ENCODE measurements around the gene XPR1. TPM values are rescaled to one million over a fixed set of nuclear protein-coding genes. Genes with fewer than 3 reads are reported as not detected.
"Not testable (repeated sequence)": the region's sequence is repeated elsewhere in the genome, so short reads cannot be mapped to it uniquely, and the experiment has no call there.

XPR1 gene
- total and polyA plus RNA-seq, 2 experiments from 2014 or later, result 4.9 to 15.6 TPM

GRCh38 chr1:180680558-180681144 is 48.8 kb downstream of the XPR1 start:
- Histone ChIP-seq H3K4me1 (ENCODE audit: insufficient read depth) (no peaks in the 10 kb centered on the region), H3K4me2 (ENCODE audit: unreplicated experiment) (no peak overlapping the region), H3K27me3 (replicated peaks; ENCODE audit: insufficient read depth) (no peaks in the 10 kb centered on the region), H2AFZ (no peak overlapping the region), H3K4me3 (no peak overlapping the region), H3K36me3 (ENCODE audit: low read depth) (no peaks in the 10 kb centered on the region), H4K20me1 (ENCODE audit: insufficient read depth) (no peaks in the 10 kb centered on the region), H3K27ac (no peak overlapping the region), H3F3A (ENCODE audit: insufficient read depth) (no peaks in the 10 kb centered on the region), H3K9ac (no peak overlapping the region), H3K9me3 (ENCODE audit: low read depth) (no peaks in the 10 kb centered on the region), H3K9me2 (ENCODE audit: insufficient read depth) (no peaks in the 10 kb centered on the region), H3K79me2 (ENCODE audit: insufficient read depth) (no peaks in the 10 kb centered on the region)
- TF ChIP-seq EZH2 (IDR thresholded peaks at IDR 0.05; ENCODE audit: insufficient read depth, poor library complexity, severe bottlenecking) (no peak), EZH2phosphoT487 (IDR thresholded peaks at IDR 0.05; ENCODE audit: insufficient read depth, low read depth) (no peak)
- WGBS, 2 experiments (ENCODE audit: low coverage in 1 of 2, low lambda C conversion rate in 2 of 2, missing lambda C conversion rate in 2 of 2), result 81 to 84% methylated on average over 7 of the region's 7 CpGs
- in situ Hi-C loops (cut with MboI), result no loop called here
- no peak for DNase-seq

DNA sequence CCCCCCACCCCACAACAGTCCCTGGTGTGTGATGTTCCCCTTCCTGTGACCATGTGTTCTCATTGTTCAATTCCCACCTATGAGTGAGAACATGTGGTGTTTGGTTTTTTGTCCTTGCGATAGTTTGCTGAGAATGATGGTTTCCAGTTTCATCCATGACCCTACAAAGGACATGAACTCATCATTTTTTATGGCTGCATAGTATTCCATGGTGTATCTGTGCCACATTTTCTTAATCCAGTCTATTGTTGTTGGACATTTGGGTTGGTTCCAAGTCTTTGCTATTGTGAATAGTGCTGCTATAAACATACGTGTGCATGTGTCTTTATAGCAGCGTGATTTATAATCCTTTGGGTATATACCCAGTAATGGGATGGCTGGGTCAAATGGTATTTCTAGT is 51.3 kb downstream of the XPR1 start:
- H3F3A ChIP-seq (ENCODE audit: insufficient read depth); H3K9ac ChIP-seq; H3K9me3 ChIP-seq (ENCODE audit: low read depth); DNase-seq; H3K4me1 ChIP-seq (ENCODE audit: insufficient read depth); H3K27me3 ChIP-seq (replicated peaks; ENCODE audit: insufficient read depth); H3K4me3 ChIP-seq; H3K79me2 ChIP-seq (ENCODE audit: insufficient read depth); H3K36me3 ChIP-seq (ENCODE audit: low read depth); H3K27ac ChIP-seq; H2AFZ ChIP-seq; H3K4me2 ChIP-seq (ENCODE audit: unreplicated experiment); H4K20me1 ChIP-seq (ENCODE audit: insufficient read depth); in situ Hi-C loops (cut with MboI); H3K9me2 ChIP-seq (ENCODE audit: insufficient read depth): not testable (repeated sequence)
- WGBS, 2 experiments (ENCODE audit: low coverage in 1 of 2, low lambda C conversion rate in 2 of 2, missing lambda C conversion rate in 2 of 2), result 90% methylated on average over 3 of the region's 3 CpGs

DNA sequence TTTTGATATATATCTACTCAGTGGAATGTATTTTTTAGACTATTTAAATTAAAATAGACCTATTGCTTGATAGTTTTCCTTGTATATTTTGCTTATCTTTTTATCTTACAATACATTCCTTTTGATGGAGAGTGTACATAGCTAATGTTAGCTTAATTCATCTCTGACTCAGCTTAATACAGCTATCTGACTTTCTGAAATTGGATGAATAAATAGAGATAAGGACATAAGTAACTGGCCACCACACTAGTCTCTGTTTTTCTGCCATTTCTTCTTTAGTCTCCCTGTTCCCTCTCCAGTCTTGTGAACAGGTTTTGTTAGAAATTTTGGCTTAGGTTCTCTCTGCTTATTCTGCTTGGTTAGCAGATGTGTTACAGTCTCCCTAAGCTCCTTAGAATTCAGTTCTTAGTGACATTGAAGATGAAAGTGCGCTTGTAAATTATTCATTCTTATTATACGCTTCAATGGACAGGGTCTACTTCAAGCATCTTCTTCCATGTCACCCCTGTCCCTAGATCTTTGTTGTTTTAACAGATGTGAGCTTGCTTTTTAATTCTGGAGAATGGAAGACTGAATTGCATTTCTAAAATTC is 59.6 kb downstream of the XPR1 start:
- H3K27ac ChIP-seq, result no peak overlapping the region
- no peaks in the 10 kb centered on the region for H3K9me3 ChIP-seq (ENCODE audit: low read depth)
- in situ Hi-C loops (cut with MboI), result no loop called here
- no peaks in the 10 kb centered on the region for H3K36me3 ChIP-seq (ENCODE audit: low read depth)
- H3K4me3 ChIP-seq, result no peak overlapping the region
- H3K4me2 ChIP-seq (ENCODE audit: unreplicated experiment), result no peak overlapping the region
- H3K9me2 ChIP-seq (ENCODE audit: insufficient read depth), result no peaks in the 10 kb centered on the region
- H4K20me1 ChIP-seq (ENCODE audit: insufficient read depth), result no peaks in the 10 kb centered on the region
- H3K9ac ChIP-seq, result no peak overlapping the region
- no peak for TF ChIP-seq EZH2 (IDR thresholded peaks at IDR 0.05; ENCODE audit: insufficient read depth, poor library complexity, severe bottlenecking)
- TF ChIP-seq EZH2phosphoT487 (IDR thresholded peaks at IDR 0.05; ENCODE audit: insufficient read depth, low read depth), result no peak
- DNase-seq, result peak; percentile 2
- H3K79me2 ChIP-seq (ENCODE audit: insufficient read depth), result peaks cover 2% of the 10 kb centered on the region
- H3K27me3 ChIP-seq (replicated peaks; ENCODE audit: insufficient read depth), result no peaks in the 10 kb centered on the region
- 80 to 82% methylated on average over 2 of the region's 2 CpGs for WGBS, 2 experiments (ENCODE audit: low coverage in 1 of 2, low lambda C conversion rate in 2 of 2, missing lambda C conversion rate in 2 of 2)
- H2AFZ ChIP-seq, result no peak overlapping the region
- peaks cover 3% of the 10 kb centered on the region; the same call in 1 of the 2 replicates for H3K4me1 ChIP-seq (ENCODE audit: insufficient read depth)
- no peaks in the 10 kb centered on the region for H3F3A ChIP-seq (ENCODE audit: insufficient read depth)

DNA sequence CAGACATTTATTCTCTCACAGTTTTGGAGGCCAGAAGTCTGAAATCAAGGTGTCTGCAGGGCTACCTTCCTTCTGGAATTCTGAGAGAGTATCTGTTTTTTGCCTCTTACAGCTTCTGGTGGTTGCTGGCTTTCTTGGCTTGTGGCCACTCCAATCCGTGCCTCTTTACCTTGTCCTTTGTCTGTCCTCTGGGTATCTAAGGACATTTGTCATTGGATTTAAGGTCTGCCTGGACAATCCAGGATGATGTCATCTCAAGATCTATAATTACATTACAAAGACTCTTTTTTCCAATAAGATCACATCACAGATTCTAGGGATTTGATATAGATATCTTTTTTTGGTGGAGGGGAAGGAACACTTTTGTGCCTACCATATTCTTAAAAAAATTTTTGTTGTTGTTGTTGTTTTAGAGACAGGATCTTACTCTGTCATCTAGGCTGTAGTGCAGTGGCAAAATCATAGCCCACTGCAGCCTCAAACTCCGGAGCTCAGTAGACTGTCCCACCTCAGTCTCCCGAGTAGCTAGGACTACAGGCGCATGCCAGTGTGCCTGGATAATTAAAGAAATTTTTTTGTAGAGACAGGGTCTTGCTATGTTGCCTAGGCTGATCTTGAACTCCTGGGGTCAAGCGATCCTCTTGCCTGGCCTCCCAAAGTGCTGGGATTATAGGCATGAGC is 61.9 kb downstream of the XPR1 start:
- Histone ChIP-seq H2AFZ (no peak overlapping the region), H3K4me2 (ENCODE audit: unreplicated experiment) (no peak overlapping the region), H3K27me3 (replicated peaks; ENCODE audit: insufficient read depth) (no peaks in the 10 kb centered on the region), H3K9ac (no peak overlapping the region), H3K4me1 (ENCODE audit: insufficient read depth) (peaks cover 3% of the 10 kb centered on the region; the same call in 1 of the 2 replicates), H3K4me3 (no peak overlapping the region), H3K9me3 (ENCODE audit: low read depth) (no peaks in the 10 kb centered on the region), H3F3A (ENCODE audit: insufficient read depth) (no peaks in the 10 kb centered on the region), H3K36me3 (ENCODE audit: low read depth) (no peaks in the 10 kb centered on the region), H3K79me2 (ENCODE audit: insufficient read depth) (peaks cover 22% of the 10 kb centered on the region), H3K27ac (no peak overlapping the region), H4K20me1 (ENCODE audit: insufficient read depth) (no peaks in the 10 kb centered on the region), H3K9me2 (ENCODE audit: insufficient read depth) (no peaks in the 10 kb centered on the region)
- WGBS, 2 experiments (ENCODE audit: low coverage in 1 of 2, low lambda C conversion rate in 2 of 2, missing lambda C conversion rate in 2 of 2), result 94 to 100% methylated on average over 5 of the region's 5 CpGs
- in situ Hi-C loops (cut with MboI), result no loop called here
- no peak for DNase-seq
- TF ChIP-seq EZH2phosphoT487 (IDR thresholded peaks at IDR 0.05; ENCODE audit: insufficient read depth, low read depth) (no peak), EZH2 (IDR thresholded peaks at IDR 0.05; ENCODE audit: insufficient read depth, poor library complexity, severe bottlenecking) (no peak)

Data from GM23248 (cell line).